Stimulated activated naive B cell treated with anti-CD40 and anti-IgM and Interleukin-4, amounts not matched to agents 10 μg/mL and 1 μg/mL and 100 μg/mL, for 72 hours (primary cell): ENCODE results near the gene KRTAP1-4.
"Not testable (repeated sequence)": the region's sequence is repeated elsewhere in the genome, so short reads cannot be mapped to it uniquely, and the experiment has no call there.

ENCODE experiments used
- ATAC-seq, 2 donors: fragments of 150-1000 bp; cut with Tn5 transposase; replicated peaks; 2 replicates each; pipeline ENCODE4 v1.10.0; 2021; ENCODE audit warnings: moderate library complexity in 1 of 2
- DNase-seq: peaks from one replicate; pipeline ENCODE4 v3.0.0; 2021
- H3K27ac Mint-ChIP-seq: one replicate; pipeline ENCODE4 v1.8.0; 2022; ENCODE audit warnings: mild to moderate bottlenecking, mixed read lengths
- H3K27me3 Mint-ChIP-seq, 2 donors: one replicate each; pipeline ENCODE4 v1.8.0; 2022; ENCODE audit warnings: mixed read lengths in 2 of 2
- H3K36me3 Mint-ChIP-seq, 2 donors: one replicate each; pipeline ENCODE4 v1.8.0; 2022; ENCODE audit warnings: mixed read lengths in 2 of 2, mild to moderate bottlenecking in 1 of 2
- H3K4me1 Mint-ChIP-seq, 2 donors: one replicate each; pipeline ENCODE4 v1.8.0; 2022; ENCODE audit warnings: mixed read lengths in 2 of 2, mild to moderate bottlenecking in 1 of 2
- H3K4me3 Mint-ChIP-seq, 2 donors: one replicate each; pipeline ENCODE4 v1.8.0; 2022; ENCODE audit warnings: mild to moderate bottlenecking in 2 of 2, mixed read lengths in 2 of 2, moderate library complexity in 1 of 2
- H3K9me3 Mint-ChIP-seq, 2 donors: one replicate each; pipeline ENCODE4 v1.8.0; 2022; ENCODE audit warnings: mixed read lengths in 2 of 2, mild to moderate bottlenecking in 1 of 2

The KRTAP1-4 gene

GRCh38 chr17:41058741-41059140, 28.7 kb upstream of the KRTAP1-4 start:
- ATAC-seq: no peak
- Mint-ChIP-seq H3K4me1 (peaks cover 2 to 5% of the 10 kb centered on the region in 2 donors), H3K36me3 (no peaks in the 10 kb centered on the region), H3K4me3 (no peak overlapping the region), H3K9me3 (peaks cover 3% of the 10 kb centered on the region in 2 donors), H3K27ac (no peak overlapping the region), H3K27me3 (peaks cover 23 to 25% of the 10 kb centered on the region in 2 donors)
- DNase-seq: no peak

- Mint-ChIP-seq H3K4me3 (no peak overlapping the region), H3K9me3 (peaks cover 7% of the 10 kb centered on the region in 2 donors), H3K36me3 (no peaks in the 10 kb centered on the region), H3K27ac (no peak overlapping the region), H3K4me1 (peaks cover 2 to 5% of the 10 kb centered on the region in 2 donors), H3K27me3 (peaks cover 25 to 27% of the 10 kb centered on the region in 2 donors)
- DNase-seq (no peak), ATAC-seq (no peak)
Observed at GRCh38 chr17:41057547-41057946, 27.6 kb upstream of the KRTAP1-4 start.

- not testable (repeated sequence) for DNase-seq, H3K36me3 Mint-ChIP-seq
Observed at GRCh38 chr17:41055130-41055529, 25.1 kb upstream of the KRTAP1-4 start, which contains the start of gene KRTAP2-2. Gene KRTAP2-2 (minus strand): TSS chr17:41055230. CDS start chr17:41055211, 19 bp downstream.

GRCh38 chr17:41054556-41054955, 24.6 kb upstream of the KRTAP1-4 start:
- H3K27me3 Mint-ChIP-seq: peaks cover 16 to 23% of the 10 kb centered on the region in 2 donors
- not testable (repeated sequence) for H3K36me3 Mint-ChIP-seq, H3K9me3 Mint-ChIP-seq, DNase-seq, H3K4me3 Mint-ChIP-seq, H3K27ac Mint-ChIP-seq, H3K4me1 Mint-ChIP-seq, ATAC-seq

More at GRCh38 chr17:41055130-41055529, 25.1 kb upstream of the KRTAP1-4 start, which contains the start of gene KRTAP2-2:
- H3K27me3 Mint-ChIP-seq: peaks cover 17 to 25% of the 10 kb centered on the region in 2 donors
- H3K4me1 Mint-ChIP-seq, H3K9me3 Mint-ChIP-seq, H3K4me3 Mint-ChIP-seq, H3K27ac Mint-ChIP-seq, ATAC-seq: not testable (repeated sequence)

DNA sequence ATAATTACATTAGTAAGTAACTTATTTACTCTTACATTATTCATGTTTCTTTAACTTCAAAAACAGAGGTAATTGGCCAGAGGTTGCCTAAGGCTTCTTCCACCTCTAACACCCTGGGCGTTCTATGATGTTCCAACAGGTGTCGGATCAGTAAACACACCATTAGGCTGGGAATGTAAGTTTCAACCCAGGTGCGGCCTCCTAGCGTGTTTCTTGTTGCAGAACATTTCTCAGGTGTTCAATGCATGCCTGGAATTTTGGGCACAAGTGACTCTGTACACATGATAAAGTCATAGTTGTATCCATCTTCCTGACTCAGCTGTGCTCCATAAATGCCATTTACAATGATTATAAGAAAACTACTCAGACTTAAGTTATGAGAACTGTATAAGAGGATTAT, 24.0 kb upstream of the KRTAP1-4 start:
- Mint-ChIP-seq H3K4me3 (no peak overlapping the region), H3K9me3 (peaks cover 7% of the 10 kb centered on the region in 2 donors), H3K27ac (no peak overlapping the region), H3K36me3 (no peaks in the 10 kb centered on the region), H3K27me3 (peaks cover 11 to 18% of the 10 kb centered on the region in 2 donors), H3K4me1 (peaks cover 0 to 1% of the 10 kb centered on the region in 2 donors)
- ATAC-seq (no peak), DNase-seq (no peak)

DNA sequence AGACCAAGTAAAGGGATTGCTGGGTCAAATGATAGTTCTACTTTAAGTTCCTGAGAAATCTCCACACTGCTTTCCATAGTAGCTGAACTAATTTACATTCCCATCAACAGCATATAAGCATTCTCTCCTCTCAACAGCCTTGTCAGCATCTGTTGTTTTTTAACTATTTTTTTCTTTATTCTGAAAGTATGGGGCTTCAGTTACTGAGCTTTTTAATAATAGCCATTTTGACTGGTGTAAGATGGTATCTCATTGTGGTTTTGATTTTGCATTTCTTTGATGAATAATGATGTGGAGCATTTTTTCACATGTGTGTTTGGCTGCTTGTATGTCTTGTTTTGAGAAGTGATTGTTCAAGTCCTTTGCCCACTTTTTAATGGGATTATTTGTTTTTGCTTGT, 22.6 kb upstream of the KRTAP1-4 start:
- H3K9me3 Mint-ChIP-seq: peaks cover 5% of the 10 kb centered on the region in 2 donors
- DNase-seq (no peak), ATAC-seq (no peak)
- no peak overlapping the region for H3K27ac Mint-ChIP-seq
- peaks cover 8 to 14% of the 10 kb centered on the region in 2 donors for H3K27me3 Mint-ChIP-seq
- no peaks in the 10 kb centered on the region for H3K36me3 Mint-ChIP-seq
- H3K4me3 Mint-ChIP-seq: no peak overlapping the region
- peaks cover 0 to 3% of the 10 kb centered on the region in 2 donors for H3K4me1 Mint-ChIP-seq

DNA sequence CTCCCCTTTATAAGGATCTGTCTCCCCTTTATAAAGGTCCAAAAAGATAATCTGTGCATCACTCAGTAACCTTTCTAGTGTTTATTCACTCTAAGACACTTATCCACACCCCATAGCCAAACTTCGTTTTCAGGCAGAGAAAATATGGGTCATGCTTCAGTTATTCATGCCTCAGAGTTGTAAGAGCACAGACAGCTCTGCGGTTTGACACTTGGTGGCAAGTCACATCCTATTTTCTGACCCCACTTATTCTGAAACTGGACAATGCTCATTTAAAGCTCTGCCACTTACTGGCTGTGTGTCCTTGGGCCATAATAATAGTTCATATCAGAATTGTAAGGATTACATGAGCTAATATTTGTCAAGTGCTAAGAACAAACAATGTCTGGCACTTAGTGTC, 19.1 kb upstream of the KRTAP1-4 start:
- Mint-ChIP-seq H3K27me3 (peaks cover 20 to 21% of the 10 kb centered on the region in 2 donors), H3K4me3 (no peak overlapping the region), H3K36me3 (no peaks in the 10 kb centered on the region), H3K27ac (no peak overlapping the region), H3K9me3 (peaks cover 4% of the 10 kb centered on the region in 2 donors), H3K4me1 (peaks cover 0 to 3% of the 10 kb centered on the region in 2 donors)
- ATAC-seq (no peak), DNase-seq (no peak)

GRCh38 chr17:41048441-41048840, 18.4 kb upstream of the KRTAP1-4 start:
- H3K4me1 Mint-ChIP-seq: peaks cover 0 to 3% of the 10 kb centered on the region in 2 donors
- H3K4me3 Mint-ChIP-seq: no peak overlapping the region
- DNase-seq: no peak
- H3K36me3 Mint-ChIP-seq: no peaks in the 10 kb centered on the region
- peaks cover 5% of the 10 kb centered on the region in 2 donors for H3K9me3 Mint-ChIP-seq
- peaks cover 18 to 25% of the 10 kb centered on the region in 2 donors for H3K27me3 Mint-ChIP-seq
- H3K27ac Mint-ChIP-seq: no peak overlapping the region
- no peak for ATAC-seq

DNA sequence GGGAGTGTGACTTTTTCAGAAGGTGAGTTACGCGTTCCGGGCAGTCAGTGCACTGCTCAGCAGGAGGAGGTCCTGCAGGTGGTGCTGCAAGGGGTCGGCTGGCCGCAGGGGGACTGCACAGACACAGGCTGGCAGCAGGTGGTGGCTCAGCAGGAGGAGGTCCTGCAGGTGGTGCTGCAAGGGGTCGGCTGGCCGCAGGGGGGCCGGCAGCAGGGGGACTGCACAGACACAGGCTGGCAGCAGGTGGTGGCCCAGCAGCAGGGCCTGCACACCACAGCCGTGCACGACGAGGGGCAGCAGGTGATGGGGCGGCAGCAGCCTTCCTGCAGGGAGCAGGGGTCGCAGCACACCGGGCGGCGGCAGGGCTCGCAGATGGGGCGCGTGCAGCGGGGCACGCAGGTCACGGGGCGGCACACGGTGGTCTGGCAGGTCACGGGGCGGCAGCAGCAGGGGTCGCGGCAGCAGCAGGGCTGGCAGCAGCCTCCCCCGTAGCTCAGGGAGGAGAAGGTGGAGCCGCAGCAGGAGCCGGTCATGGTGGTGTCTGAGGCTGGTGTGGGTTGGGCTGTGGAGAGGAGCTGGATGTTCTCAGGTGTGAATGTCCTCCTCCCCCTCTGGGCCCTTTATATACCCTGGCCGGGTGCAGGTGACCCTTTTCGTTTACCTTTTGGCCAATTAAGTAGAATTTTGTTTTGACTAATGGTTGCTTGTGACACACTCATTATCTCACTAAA, 16.9 kb upstream of the KRTAP1-4 start, which contains the start of gene KRTAP2-1:
Gene KRTAP2-1 (minus strand): TSS at position 582 of the 731 bp plus-strand sequence. CDS start 49 bp downstream, at position 533.
- ATAC-seq, H3K27ac Mint-ChIP-seq, H3K4me3 Mint-ChIP-seq, H3K36me3 Mint-ChIP-seq, DNase-seq, H3K4me1 Mint-ChIP-seq: not testable (repeated sequence)
- Mint-ChIP-seq H3K27me3 (peaks cover 20 to 28% of the 10 kb centered on the region in 2 donors), H3K9me3 (peaks cover 4 to 12% of the 10 kb centered on the region in 2 donors)

DNA sequence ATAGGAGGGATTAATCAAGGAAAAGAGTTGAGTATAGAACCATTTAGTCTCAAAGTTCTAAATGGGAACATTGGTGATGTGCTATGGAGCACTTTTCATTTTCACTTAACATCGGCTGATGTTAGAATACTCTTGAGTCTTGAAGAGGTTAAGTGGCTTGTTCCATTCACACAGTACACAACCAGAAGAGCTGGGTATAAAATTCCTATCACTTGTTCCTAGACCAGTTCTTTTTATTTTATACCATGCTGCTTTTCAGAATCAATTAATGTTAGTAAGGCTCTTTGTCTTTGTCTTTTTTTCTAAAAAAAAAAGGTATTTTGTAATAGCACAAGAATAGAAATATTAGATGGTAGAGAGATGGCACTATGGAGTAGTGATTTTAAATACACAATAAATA, 13.0 kb upstream of the KRTAP1-4 start:
- Mint-ChIP-seq H3K27me3 (peaks cover 22 to 25% of the 10 kb centered on the region in 2 donors), H3K4me1 (no peaks in the 10 kb centered on the region), H3K4me3 (no peak overlapping the region), H3K9me3 (peaks cover 4 to 12% of the 10 kb centered on the region in 2 donors), H3K27ac (no peak overlapping the region), H3K36me3 (no peaks in the 10 kb centered on the region)
- ATAC-seq (no peak), DNase-seq (no peak)

GRCh38 chr17:41040783-41041571, 11.0 kb upstream of the KRTAP1-4 start, which contains the start of gene KRTAP1-1:
Gene KRTAP1-1 (minus strand): TSS chr17:41041450. CDS start chr17:41041397, 53 bp downstream.
- ATAC-seq, H3K27ac Mint-ChIP-seq, H3K4me3 Mint-ChIP-seq, DNase-seq, H3K4me1 Mint-ChIP-seq, H3K36me3 Mint-ChIP-seq: not testable (repeated sequence)
- H3K9me3 Mint-ChIP-seq: peaks cover 4 to 12% of the 10 kb centered on the region in 2 donors
- peaks cover 15 to 26% of the 10 kb centered on the region in 2 donors for H3K27me3 Mint-ChIP-seq

DNA sequence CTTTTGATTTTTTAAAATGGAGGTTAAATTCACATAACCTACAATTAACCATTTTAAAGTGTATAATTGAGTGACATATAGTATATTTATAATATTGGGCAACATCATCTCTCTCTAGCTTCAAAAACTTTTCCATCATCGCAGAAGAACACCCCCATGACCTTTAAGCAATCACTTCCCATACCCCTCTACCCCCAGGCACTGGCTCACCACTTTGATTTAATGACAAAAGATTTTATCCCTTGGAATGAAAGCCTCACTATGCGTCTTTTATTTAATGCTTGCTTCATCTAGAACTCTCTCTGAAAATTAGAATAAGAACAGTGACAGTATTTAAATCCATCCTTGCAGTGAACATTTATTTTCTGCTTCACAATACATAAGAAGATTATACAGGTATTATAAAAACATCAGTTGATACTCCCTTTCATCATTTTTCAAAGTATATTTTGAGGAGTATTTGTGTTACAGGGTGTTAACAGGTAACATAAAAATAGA, 7.9 kb upstream of the KRTAP1-4 start:
- Mint-ChIP-seq H3K9me3 (peaks cover 0 to 7% of the 10 kb centered on the region in 2 donors), H3K4me1 (no peaks in the 10 kb centered on the region), H3K27ac (no peak overlapping the region), H3K27me3 (peaks cover 0 to 19% of the 10 kb centered on the region in 2 donors), H3K36me3 (no peaks in the 10 kb centered on the region), H3K4me3 (no peak overlapping the region)
- DNase-seq: no peak
- no peak for ATAC-seq

DNA sequence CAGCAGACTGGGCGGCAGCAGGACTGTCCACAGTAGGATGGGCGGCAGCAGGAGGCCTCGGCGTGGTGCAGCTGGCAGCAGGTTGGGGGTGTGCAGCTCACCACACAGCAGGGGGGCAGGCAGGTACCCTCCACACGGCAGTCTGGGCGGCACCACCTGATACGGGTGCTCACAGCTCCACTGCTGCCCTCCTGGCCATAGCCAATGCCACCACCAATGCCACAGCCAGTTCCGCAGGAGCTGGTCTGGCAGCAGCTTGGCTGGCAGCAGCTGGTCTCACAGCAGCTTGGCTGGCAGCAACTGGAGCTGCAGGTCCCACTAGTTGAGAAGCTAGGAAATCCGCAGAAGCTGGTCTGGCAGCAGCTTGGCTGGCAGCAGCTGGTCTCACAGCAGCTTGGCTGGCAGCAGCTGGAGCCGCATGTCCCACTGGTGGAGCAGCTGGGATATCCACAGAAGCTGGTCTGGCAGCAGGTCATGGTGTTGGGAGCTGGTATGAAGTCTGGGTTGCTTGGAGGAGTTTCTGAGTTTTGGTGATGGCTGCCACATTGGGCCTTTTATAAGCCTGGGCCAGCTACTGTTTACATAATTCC, 4.4 kb upstream of the KRTAP1-4 start, which contains the start of gene KRTAP1-3:
Gene KRTAP1-3 (minus strand): TSS at position 529 of the 590 bp plus-strand sequence. CDS start 53 bp downstream, at position 476.
- H3K4me1 Mint-ChIP-seq, H3K36me3 Mint-ChIP-seq, ATAC-seq, DNase-seq, H3K9me3 Mint-ChIP-seq, H3K27ac Mint-ChIP-seq, H3K4me3 Mint-ChIP-seq: not testable (repeated sequence)
- peaks cover 6 to 12% of the 10 kb centered on the region in 2 donors for H3K27me3 Mint-ChIP-seq
